OCI-LY1 (cell line): Measurements from ENCODE around the gene CCL17.

Experiments used
- EZH2 ChIP-seq: fragments of 200-600 bp; sonication (generic), shearing (Covaris generic); IDR thresholded peaks from 2 replicates; pipeline ENCODE4 v1.8.0; 2017; ENCODE audit warnings: borderline replicate concordance, mixed run types, mild to moderate bottlenecking, antibody characterized with exemption, low read length, moderate library complexity, mixed read lengths
- TF ChIP-seq, protein P1 (sequence below): fragments of 200-600 bp; sonication (generic), shearing (Covaris generic); IDR thresholded peaks from 2 replicates; pipeline ENCODE4 v1.5.1; 2017; ENCODE audit warnings: mild to moderate bottlenecking, antibody characterized with exemption, low read length, moderate library complexity, mixed read lengths

DNA sequence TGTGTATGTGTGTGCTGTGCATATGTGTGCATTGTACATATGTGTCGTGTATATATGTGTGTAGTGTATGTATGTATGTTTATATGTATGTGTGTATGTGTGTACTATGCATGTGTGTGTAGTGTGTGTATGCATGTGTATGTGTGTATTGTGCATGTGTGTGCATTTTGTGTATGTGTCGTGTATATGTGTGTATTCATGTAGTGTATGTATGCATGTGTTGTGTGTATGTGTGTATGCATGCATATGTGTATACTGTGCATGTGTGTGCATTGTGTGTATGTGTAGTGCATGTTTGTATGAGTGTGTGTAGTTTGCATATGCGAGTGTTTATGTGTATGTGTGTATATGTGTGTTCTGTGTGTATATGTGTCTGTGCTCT lies 15.5 kb upstream of the CCL17 start:
- TF ChIP-seq, protein P1, sequence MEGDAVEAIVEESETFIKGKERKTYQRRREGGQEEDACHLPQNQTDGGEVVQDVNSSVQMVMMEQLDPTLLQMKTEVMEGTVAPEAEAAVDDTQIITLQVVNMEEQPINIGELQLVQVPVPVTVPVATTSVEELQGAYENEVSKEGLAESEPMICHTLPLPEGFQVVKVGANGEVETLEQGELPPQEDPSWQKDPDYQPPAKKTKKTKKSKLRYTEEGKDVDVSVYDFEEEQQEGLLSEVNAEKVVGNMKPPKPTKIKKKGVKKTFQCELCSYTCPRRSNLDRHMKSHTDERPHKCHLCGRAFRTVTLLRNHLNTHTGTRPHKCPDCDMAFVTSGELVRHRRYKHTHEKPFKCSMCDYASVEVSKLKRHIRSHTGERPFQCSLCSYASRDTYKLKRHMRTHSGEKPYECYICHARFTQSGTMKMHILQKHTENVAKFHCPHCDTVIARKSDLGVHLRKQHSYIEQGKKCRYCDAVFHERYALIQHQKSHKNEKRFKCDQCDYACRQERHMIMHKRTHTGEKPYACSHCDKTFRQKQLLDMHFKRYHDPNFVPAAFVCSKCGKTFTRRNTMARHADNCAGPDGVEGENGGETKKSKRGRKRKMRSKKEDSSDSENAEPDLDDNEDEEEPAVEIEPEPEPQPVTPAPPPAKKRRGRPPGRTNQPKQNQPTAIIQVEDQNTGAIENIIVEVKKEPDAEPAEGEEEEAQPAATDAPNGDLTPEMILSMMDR = no peak
- TF ChIP-seq EZH2 = no peak
